Esophagus muscularis mucosa (tissue), 4 donors: ENCODE results near the gene METAP1D. TPM values are rescaled to one million over a fixed set of nuclear protein-coding genes. Genes with fewer than 3 reads are reported as not detected.

Experiments used
- DNase-seq: peaks from one replicate; pipeline ENCODE4 v3.0.0-alpha.2; 2017; ENCODE audit errors: extremely low spot score
- H3K27ac ChIP-seq, 4 donors: fragments of 200-600 bp; sonication (generic); replicated peaks in 1 of 4; 1 replicate in 3 of 4; 2 replicates in 1 of 4; pipeline ENCODE4 v1.5.1; 2016 to 2019; ENCODE audit warnings: mild to moderate bottlenecking in 1 of 4
- H3K27me3 ChIP-seq, 4 donors: fragments of 200-600 bp; sonication (generic); one replicate each; pipeline versions ENCODE4 v1.5.1 to v1.6.0; 2016 to 2019
- H3K36me3 ChIP-seq, 4 donors: fragments of 200-600 bp; sonication (generic); one replicate each; pipeline ENCODE4 v1.5.1; 2016 to 2019
- H3K4me1 ChIP-seq, 4 donors: fragments of 200-600 bp; sonication (generic); one replicate each; pipeline ENCODE4 v1.5.1; 2016 to 2019
- H3K4me3 ChIP-seq, 4 donors: fragments of 200-600 bp; sonication (generic); 1 replicate in 2 of 4; 2 replicates in 2 of 4; pipeline ENCODE4 v1.5.1; 2016 to 2019; ENCODE audit warnings: mild to moderate bottlenecking in 4 of 4, moderate library complexity in 1 of 4
- H3K9me3 ChIP-seq, 4 donors: fragments of 200-600 bp; sonication (generic); 1 replicate in 3 of 4; 2 replicates in 1 of 4; pipeline ENCODE4 v1.5.1; 2016 to 2019
- EP300 ChIP-seq: sonication (generic); formaldehyde crosslinking; IDR thresholded peaks from one replicate; pipeline ENCODE4 v1.6.1; 2017; ENCODE audit warnings: antibody characterized with exemption
- POLR2A ChIP-seq: fragments of 450-650 bp; IDR thresholded peaks from one replicate; pipeline ENCODE4 v1.6.1; 2017; ENCODE audit warnings: antibody characterized with exemption, moderate library complexity, mild to moderate bottlenecking, low read depth
- POLR2AphosphoS5 ChIP-seq, 2 donors: sonication (generic); formaldehyde crosslinking; IDR thresholded peaks; one replicate each; pipeline ENCODE4 v1.6.1; 2017; ENCODE audit warnings: antibody characterized with exemption in 2 of 2
- WGBS: methylation state at CpG from one replicate; pipeline ENCODE4 v1.1.5; 2018; 5-methylcytosine and 5-hydroxymethylcytosine counted together
- intact Hi-C: fragments of 100-400 bp; cut with DNase I; formaldehyde crosslinking; loops from one replicate; pipeline ENCODE4 v1.15.1; 2023
- total RNA-seq, 4 donors: library from RNA; depleted of rRNA; stranded (reverse); fragments of >200 nt; gene quantifications; one replicate each; pipeline versions ENCODE4 v1.1.0 to v1.2.1, GENCODE V29; 2016
- TF ChIP-seq, protein P1 (sequence below), 3 experiments: fragments of 200-600 bp in 2 of 3; fragments of 450-650 bp in 1 of 3; sonication (generic) in 2 of 3; IDR thresholded peaks; one replicate each; pipeline ENCODE4 v1.5.1; 2017 to 2019; ENCODE audit warnings: antibody characterized with exemption in 3 of 3, mild to moderate bottlenecking in 2 of 3, moderate library complexity in 1 of 3

Gene METAP1D
- total RNA-seq, 4 donors from 2014 or later: 3.1 to 6.6 (median 4.1) TPM

DNA sequence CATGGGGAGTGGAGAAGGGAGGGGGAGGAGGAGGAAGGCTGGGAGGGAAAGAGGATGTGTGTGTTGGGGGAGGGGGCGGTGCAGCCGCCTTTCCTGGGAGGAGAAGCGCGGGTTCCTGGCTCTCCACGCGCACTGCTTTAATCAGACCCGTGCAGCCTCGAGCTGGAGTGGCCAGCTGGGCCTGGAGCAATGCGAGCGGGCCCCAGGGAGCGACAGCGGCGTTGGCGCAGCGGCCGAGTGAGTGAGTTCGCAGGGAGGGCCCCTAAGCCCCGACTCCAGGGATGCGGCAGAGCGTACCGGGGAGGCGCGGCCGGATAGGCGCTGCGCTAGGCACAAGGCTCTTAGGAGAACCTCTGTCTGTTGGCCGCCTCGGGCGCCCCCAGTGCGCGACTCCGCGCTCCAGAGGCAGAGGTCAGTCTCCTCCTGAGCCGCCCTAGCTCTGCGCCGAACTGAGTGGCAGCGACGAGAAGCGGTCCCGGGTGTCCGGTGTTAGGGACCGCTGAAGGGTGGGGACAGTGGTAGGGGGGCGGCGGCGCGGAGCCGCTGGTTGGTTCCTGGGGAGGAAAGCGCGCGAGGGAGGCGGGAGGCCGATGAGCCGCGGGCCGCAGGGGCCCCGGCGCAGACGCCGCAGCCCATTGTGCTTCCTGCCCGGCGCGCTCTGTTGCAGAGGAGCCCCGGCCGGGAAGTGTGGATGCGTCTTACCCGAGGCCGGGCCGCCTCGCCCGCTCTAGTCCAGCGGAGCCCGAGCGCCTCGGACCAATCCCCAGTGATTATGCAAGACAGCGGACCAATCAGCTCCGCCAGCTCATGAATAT is 85.1 kb downstream of the METAP1D start:
- 2% methylated on average over 17 of the region's 76 CpGs for WGBS
- Histone ChIP-seq H3K4me1 (peaks cover 37 to 72% (median 55%) of the 10 kb centered on the region in 4 donors), H3K36me3 (no peaks in the 10 kb centered on the region), H3K4me3 (peak overlapping the region; percentile 47 to 58 (median 48)), H3K9me3 (no peaks in the 10 kb centered on the region), H3K27ac (no peak overlapping the region), H3K27me3 (peaks cover 31 to 100% (median 95%) of the 10 kb centered on the region in 4 donors)
- intact Hi-C loops: no loop called here
- TF ChIP-seq, protein P1, sequence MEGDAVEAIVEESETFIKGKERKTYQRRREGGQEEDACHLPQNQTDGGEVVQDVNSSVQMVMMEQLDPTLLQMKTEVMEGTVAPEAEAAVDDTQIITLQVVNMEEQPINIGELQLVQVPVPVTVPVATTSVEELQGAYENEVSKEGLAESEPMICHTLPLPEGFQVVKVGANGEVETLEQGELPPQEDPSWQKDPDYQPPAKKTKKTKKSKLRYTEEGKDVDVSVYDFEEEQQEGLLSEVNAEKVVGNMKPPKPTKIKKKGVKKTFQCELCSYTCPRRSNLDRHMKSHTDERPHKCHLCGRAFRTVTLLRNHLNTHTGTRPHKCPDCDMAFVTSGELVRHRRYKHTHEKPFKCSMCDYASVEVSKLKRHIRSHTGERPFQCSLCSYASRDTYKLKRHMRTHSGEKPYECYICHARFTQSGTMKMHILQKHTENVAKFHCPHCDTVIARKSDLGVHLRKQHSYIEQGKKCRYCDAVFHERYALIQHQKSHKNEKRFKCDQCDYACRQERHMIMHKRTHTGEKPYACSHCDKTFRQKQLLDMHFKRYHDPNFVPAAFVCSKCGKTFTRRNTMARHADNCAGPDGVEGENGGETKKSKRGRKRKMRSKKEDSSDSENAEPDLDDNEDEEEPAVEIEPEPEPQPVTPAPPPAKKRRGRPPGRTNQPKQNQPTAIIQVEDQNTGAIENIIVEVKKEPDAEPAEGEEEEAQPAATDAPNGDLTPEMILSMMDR (IDR thresholded peaks at IDR 0.05): no peak
- peak; percentile 30 to 50 for TF ChIP-seq POLR2AphosphoS5 (IDR thresholded peaks at IDR 0.05)
- DNase-seq: peak; percentile 91

DNA sequence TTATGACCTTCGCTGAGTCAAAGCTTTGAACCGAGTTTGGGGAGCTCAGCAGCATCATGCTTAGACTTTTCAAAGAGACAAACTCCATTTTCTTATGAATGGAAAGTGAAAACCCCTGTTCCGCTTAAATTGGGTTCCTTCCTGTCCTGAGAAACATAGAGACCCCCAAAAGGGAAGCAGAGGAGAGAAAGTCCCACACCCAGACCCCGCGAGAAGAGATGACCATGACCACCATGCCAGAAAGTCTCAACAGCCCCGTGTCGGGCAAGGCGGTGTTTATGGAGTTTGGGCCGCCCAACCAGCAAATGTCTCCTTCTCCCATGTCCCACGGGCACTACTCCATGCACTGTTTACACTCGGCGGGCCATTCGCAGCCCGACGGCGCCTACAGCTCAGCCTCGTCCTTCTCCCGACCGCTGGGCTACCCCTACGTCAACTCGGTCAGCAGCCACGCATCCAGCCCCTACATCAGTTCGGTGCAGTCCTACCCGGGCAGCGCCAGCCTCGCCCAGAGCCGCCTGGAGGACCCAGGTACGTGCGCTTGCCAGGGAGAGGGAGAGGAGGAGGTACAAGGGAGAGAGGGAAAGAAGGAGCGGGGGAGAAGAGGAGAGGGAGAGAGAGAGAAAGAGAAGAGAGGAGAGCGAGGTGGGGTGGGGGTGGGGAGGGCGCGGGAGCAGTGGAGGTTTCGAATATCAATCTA is 85.9 kb downstream of the METAP1D start, which contains the start of gene DLX1:
TSS of gene DLX1 (plus strand) at position 48 of the 700 bp plus-strand sequence. CDS start at position 219, 171 bp downstream.
- Histone ChIP-seq H3K4me3 (peak within 1 kb of the TSS; percentile 47 to 58 (median 48)), H3K9me3 (no peaks in the 10 kb centered on the region), H3K27ac (no peak within 1 kb of the TSS), H3K27me3 (peaks cover 31 to 100% (median 99%) of the 10 kb centered on the region in 4 donors), H3K4me1 (peaks cover 37 to 75% (median 55%) of the 10 kb centered on the region in 4 donors), H3K36me3 (no peaks in the 10 kb centered on the region)
- no peak for DNase-seq
- TF ChIP-seq POLR2AphosphoS5 (IDR thresholded peaks at IDR 0.05) (no peak), EP300 (no peak), POLR2A (no peak)
- TF ChIP-seq, protein P1 (IDR thresholded peaks at IDR 0.05): no peak
- WGBS: 11% methylated on average over 26 of the region's 34 CpGs
- intact Hi-C loops: no loop called here

DNA sequence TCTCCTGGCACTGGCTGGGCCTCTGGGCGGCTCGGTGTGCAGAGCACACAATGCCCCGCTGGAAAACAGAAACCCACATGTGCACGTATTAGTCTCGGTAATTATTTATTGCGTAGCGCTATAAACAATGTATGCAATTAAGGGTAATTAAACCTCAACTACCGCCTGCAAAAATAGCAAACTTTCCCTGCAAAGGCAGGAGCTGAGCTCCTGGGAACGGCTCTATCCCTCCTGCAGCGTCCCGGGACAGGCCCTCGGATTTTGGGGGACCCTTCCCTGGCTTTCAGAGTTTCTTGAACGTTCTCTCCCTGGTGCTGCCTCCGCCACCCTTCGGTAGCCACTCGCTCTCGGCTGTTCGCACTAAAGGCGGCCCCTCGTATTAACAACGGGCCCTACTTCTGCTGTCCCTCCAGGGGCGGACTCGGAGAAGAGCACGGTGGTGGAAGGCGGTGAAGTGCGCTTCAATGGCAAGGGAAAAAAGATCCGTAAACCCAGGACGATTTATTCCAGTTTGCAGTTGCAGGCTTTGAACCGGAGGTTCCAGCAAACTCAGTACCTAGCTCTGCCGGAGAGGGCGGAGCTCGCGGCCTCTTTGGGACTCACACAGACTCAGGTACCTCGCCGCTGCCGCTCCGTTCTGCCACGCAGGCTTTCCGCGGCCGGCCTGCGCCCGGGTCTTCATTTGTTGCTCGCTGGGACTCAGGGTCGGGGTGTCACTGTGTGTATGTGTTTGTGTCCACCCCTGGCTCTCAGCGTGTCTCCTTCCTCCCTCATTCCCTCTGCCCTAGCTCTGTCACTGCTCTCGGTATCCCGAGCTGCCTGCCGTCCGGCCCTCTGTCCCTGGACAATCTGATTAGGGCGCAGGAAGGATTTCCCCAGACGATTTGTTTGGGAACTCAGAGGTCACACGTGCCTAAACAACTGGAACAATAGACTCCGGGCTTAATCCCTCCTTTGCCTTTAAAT is 86.8 kb downstream of the METAP1D start:
- peaks cover 33 to 100% (median 98%) of the 10 kb centered on the region in 4 donors for H3K27me3 ChIP-seq
- TF ChIP-seq POLR2AphosphoS5 (IDR thresholded peaks at IDR 0.05) (no peak), POLR2A (no peak), EP300 (no peak)
- TF ChIP-seq, protein P1 (IDR thresholded peaks at IDR 0.05): no peak
- peak overlapping the region; percentile 47 to 58 (median 48) for H3K4me3 ChIP-seq
- intact Hi-C loops: no loop called here
- peak; percentile 89 for DNase-seq
- no peak overlapping the region for H3K27ac ChIP-seq
- H3K4me1 ChIP-seq: peaks cover 37 to 70% (median 54%) of the 10 kb centered on the region in 4 donors
- H3K36me3 ChIP-seq: no peaks in the 10 kb centered on the region
- H3K9me3 ChIP-seq: no peaks in the 10 kb centered on the region
- WGBS: 7% methylated on average over 53 of the region's 54 CpGs

DNA sequence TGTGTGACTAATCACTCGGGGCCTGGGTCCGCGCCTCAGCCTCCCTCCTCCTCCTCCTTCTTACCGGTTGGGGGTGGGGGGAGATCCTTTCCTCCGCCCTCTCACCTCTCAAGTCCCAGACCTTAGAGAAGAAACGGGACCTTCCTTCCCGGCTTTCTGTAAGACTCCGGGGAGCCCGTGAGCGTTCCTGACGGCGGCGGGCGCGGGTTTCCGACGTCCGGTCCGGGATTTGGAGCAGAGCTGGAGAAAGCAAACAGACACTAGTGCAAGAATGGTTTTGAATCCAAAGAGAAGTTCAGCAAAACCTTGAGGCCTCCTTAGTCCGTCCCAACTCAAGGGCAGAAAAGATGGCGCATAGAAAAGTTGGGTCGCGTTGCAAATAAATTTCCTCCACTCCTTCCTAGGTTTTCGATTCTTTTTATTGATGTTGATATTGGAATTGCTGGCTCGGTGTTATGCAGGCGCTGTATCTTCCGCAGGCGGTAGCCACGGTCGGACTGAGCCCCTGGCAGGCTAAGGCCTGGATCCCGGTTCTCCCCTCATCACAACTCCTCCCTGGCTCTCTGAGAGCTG is 87.5 kb downstream of the METAP1D start:
- Histone ChIP-seq H3K4me1 (peaks cover 37 to 70% (median 54%) of the 10 kb centered on the region in 4 donors), H3K4me3 (peak overlapping the region; percentile 3 to 49 (median 8)), H3K36me3 (no peaks in the 10 kb centered on the region), H3K27me3 (peaks cover 40 to 100% (median 98%) of the 10 kb centered on the region in 4 donors), H3K27ac (no peak overlapping the region), H3K9me3 (no peaks in the 10 kb centered on the region)
- TF ChIP-seq, protein P1 (IDR thresholded peaks at IDR 0.05): no peak
- TF ChIP-seq POLR2AphosphoS5 (IDR thresholded peaks at IDR 0.05): no peak
- no peak for TF ChIP-seq EP300
- TF ChIP-seq POLR2A: no peak
- DNase-seq: no peak
- intact Hi-C loops: no loop called here
- WGBS: 10% methylated on average over 21 of the region's 31 CpGs
